ENCODE measurements around the gene RNPS1. TPM values are rescaled to one million over a fixed set of nuclear protein-coding genes. Genes with fewer than 3 reads are reported as not detected.

The RNPS1 gene
- total RNA-seq, 1 donor from 2014 or later, result 390 TPM

DNA sequence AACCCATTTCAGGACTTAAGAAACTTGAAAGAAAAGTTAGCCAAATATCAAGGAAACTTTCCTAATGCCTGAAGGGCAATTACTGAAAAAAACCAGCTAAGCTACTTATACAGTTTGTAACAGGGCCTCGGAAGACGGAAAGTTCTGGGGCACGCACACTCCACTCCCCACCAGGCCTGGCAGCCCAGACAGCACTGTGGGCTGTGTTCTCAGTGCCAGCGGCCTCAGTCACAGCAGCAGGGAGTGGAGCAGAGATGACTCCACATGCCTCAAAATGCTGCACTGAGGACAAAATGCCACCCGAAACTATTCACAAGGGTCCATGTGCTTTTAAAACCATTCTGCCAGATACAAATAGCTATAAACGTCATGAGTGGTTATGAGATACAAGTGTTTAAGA is 10.2 kb downstream of the RNPS1 start:
- no peak for DNase-seq (ENCODE audit: low read depth, low spot score)
- TF ChIP-seq, protein P1, sequence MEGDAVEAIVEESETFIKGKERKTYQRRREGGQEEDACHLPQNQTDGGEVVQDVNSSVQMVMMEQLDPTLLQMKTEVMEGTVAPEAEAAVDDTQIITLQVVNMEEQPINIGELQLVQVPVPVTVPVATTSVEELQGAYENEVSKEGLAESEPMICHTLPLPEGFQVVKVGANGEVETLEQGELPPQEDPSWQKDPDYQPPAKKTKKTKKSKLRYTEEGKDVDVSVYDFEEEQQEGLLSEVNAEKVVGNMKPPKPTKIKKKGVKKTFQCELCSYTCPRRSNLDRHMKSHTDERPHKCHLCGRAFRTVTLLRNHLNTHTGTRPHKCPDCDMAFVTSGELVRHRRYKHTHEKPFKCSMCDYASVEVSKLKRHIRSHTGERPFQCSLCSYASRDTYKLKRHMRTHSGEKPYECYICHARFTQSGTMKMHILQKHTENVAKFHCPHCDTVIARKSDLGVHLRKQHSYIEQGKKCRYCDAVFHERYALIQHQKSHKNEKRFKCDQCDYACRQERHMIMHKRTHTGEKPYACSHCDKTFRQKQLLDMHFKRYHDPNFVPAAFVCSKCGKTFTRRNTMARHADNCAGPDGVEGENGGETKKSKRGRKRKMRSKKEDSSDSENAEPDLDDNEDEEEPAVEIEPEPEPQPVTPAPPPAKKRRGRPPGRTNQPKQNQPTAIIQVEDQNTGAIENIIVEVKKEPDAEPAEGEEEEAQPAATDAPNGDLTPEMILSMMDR (conservative IDR thresholded peaks at IDR 0.05), result no peak
- Mint-ChIP-seq H3K9me3 (no peaks in the 10 kb centered on the region), H3K27ac (ENCODE audit: unreplicated experiment) (peak overlapping the region; percentile 12), H3K4me1 (no peaks in the 10 kb centered on the region), H3K4me3 (peak overlapping the region; percentile 18), H3K36me3 (ENCODE audit: low read depth) (peaks cover 33% of the 10 kb centered on the region), H3K27me3 (ENCODE audit: low read depth) (no peaks in the 10 kb centered on the region)

- Mint-ChIP-seq H3K36me3 (ENCODE audit: low read depth) (peaks cover 24% of the 10 kb centered on the region), H3K27ac (ENCODE audit: unreplicated experiment) (no peak overlapping the region), H3K27me3 (ENCODE audit: low read depth) (no peaks in the 10 kb centered on the region), H3K4me1 (peaks cover 4% of the 10 kb centered on the region), H3K9me3 (no peaks in the 10 kb centered on the region), H3K4me3 (peak overlapping the region; percentile 51)
- no peak for DNase-seq (ENCODE audit: low read depth, low spot score)
- TF ChIP-seq, protein P1 (conservative IDR thresholded peaks at IDR 0.05), result no peak
These were observed 11.3 kb downstream of the RNPS1 start for GRCh38 chr16:2256531-2257140.

DNA sequence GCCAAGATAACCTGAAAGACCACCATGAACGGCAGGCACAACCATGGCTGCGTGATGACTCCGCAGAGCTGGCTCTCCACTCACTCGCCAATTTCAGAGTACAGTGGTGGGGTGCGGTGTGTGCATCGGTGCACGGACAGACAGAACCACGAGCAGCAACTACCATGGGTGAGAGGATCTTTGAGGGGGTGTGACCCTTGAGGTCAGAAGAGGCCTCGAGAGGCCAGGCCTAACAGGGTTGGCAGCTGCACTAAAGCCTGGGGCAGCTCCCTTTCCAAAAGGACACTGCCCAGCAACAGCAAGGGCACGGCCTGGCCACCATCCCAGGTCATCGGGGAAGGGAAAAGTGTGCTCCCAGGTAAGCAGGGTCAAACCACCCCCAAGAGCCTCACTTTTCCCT is 14.6 kb downstream of the RNPS1 start:
- no peak for DNase-seq (ENCODE audit: low read depth, low spot score)
- TF ChIP-seq, protein P1 (conservative IDR thresholded peaks at IDR 0.05), result no peak
- H3K27me3 Mint-ChIP-seq (ENCODE audit: low read depth), result no peaks in the 10 kb centered on the region
- no peak overlapping the region for H3K27ac Mint-ChIP-seq (ENCODE audit: unreplicated experiment)
- no peaks in the 10 kb centered on the region for H3K9me3 Mint-ChIP-seq
- H3K36me3 Mint-ChIP-seq (ENCODE audit: low read depth), result peaks cover 20% of the 10 kb centered on the region
- peaks cover 11% of the 10 kb centered on the region for H3K4me1 Mint-ChIP-seq
- peak overlapping the region; percentile 76 for H3K4me3 Mint-ChIP-seq

- Mint-ChIP-seq H3K4me1 (peaks cover 11% of the 10 kb centered on the region), H3K36me3 (ENCODE audit: low read depth) (peaks cover 20% of the 10 kb centered on the region), H3K4me3 (peak overlapping the region; percentile 76), H3K9me3 (no peaks in the 10 kb centered on the region), H3K27ac (ENCODE audit: unreplicated experiment) (no peak overlapping the region), H3K27me3 (ENCODE audit: low read depth) (no peaks in the 10 kb centered on the region)
- TF ChIP-seq, protein P1 (conservative IDR thresholded peaks at IDR 0.05), result no peak
- DNase-seq (ENCODE audit: low read depth, low spot score), result no peak
These were observed 15.1 kb downstream of the RNPS1 start for GRCh38 chr16:2252806-2253148.

- Mint-ChIP-seq H3K4me1 (peaks cover 11% of the 10 kb centered on the region), H3K4me3 (peak within 1 kb of the TSS; percentile 91), H3K27me3 (ENCODE audit: low read depth) (no peaks in the 10 kb centered on the region), H3K36me3 (ENCODE audit: low read depth) (peaks cover 13% of the 10 kb centered on the region), H3K27ac (ENCODE audit: unreplicated experiment) (peak within 1 kb of the TSS; percentile 81), H3K9me3 (no peaks in the 10 kb centered on the region)
- TF ChIP-seq, protein P1 (conservative IDR thresholded peaks at IDR 0.05), result peak; percentile 69
- DNase-seq (ENCODE audit: low read depth, low spot score), result peak; percentile 88
These were observed 16.4 kb downstream of the RNPS1 start, which contains the start of gene ECI1 for GRCh38 chr16:2251296-2252111. Gene ECI1, minus strand, starts transcription at chr16:2251587. Its CDS starts 21 bp downstream, at chr16:2251566.
